Activated CD8-positive, alpha-beta T cell treated with anti-CD3 and anti-CD28 coated beads for 36 hours (primary cell): ENCODE results near the gene NR2E3. TPM values are rescaled to one million over a fixed set of nuclear protein-coding genes. Genes with fewer than 3 reads are reported as not detected.

Source experiments
- ATAC-seq: fragments of 200-7000 bp; cut with Tn5 transposase; one replicate; pipeline ENCODE4 v1.10.0; 2021; ENCODE audit warnings: mild to moderate bottlenecking, moderate library complexity
- CTCF ChIA-PET: fragments of 350-600 bp; sonication (Branson Sonifier 250); formaldehyde crosslinking; loops from one replicate; lab custom pipeline; 2021; ENCODE audit warnings: antibody characterized with exemption; lab: Charles Lee
- POLR2A ChIA-PET: fragments of 350-600 bp; sonication (Branson Sonifier 250); formaldehyde crosslinking; loops from one replicate; lab custom pipeline; 2021; ENCODE audit warnings: antibody characterized with exemption; lab: Charles Lee
- DNase-seq: peaks from one replicate; pipeline ENCODE4 v3.0.0-alpha.2; 2020
- H3K27ac Mint-ChIP-seq: one replicate; pipeline ENCODE4 v1.8.0; 2021; ENCODE audit warnings: mild to moderate bottlenecking, mixed read lengths
- H3K27me3 Mint-ChIP-seq: one replicate; pipeline ENCODE4 v1.8.0; 2021; ENCODE audit warnings: mixed read lengths
- H3K36me3 Mint-ChIP-seq: one replicate; pipeline ENCODE4 v1.8.0; 2021; ENCODE audit warnings: low read depth, mixed read lengths
- H3K4me1 Mint-ChIP-seq: one replicate; pipeline ENCODE4 v1.8.0; 2021; ENCODE audit warnings: low read depth, mixed read lengths
- H3K4me3 Mint-ChIP-seq: one replicate; pipeline ENCODE4 v1.8.0; 2021; ENCODE audit warnings: mild to moderate bottlenecking, moderate library complexity, mixed read lengths
- H3K9me3 Mint-ChIP-seq: one replicate; pipeline ENCODE4 v1.8.0; 2021; ENCODE audit warnings: mixed read lengths
- intact Hi-C: fragments of 100-400 bp; cut with micrococcal nuclease; formaldehyde crosslinking; loops from one replicate; pipeline ENCODE4 v1.10.0; 2022
- total RNA-seq, 2 experiments: library from RNA; stranded (reverse); gene quantifications; one replicate each; pipeline ENCODE4 v1.2.3, GENCODE V29; 2021
- TF ChIP-seq, protein P1 (sequence below): fragments of 200-600 bp; IDR thresholded peaks from one replicate; pipeline ENCODE4 v1.8.0; 2022; ENCODE audit warnings: antibody characterized with exemption, mild to moderate bottlenecking

Gene NR2E3
- total RNA-seq, 2 experiments from 2014 or later, result not detected

DNA sequence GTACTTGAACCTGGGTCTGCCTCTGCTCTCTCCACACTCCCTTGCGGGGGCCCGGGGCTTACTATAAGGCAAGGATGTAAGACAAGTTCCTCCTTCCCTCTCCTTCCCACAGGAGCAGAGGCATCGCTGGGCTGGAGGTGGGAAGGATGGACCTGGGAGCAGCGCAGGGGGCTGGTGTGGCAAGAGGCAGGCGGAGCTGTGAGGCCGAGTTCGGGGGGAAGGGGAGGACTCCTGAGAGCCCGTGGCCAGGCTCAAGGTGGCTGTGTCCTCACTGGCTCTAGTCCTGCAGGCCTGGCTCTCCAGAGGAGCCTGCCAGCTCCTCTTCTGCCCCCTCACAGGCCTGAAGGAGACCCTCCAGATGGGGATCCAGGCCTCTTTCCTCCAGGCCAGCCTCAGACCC is 1.0 kb upstream of the NR2E3 start:
- TF ChIP-seq, protein P1, sequence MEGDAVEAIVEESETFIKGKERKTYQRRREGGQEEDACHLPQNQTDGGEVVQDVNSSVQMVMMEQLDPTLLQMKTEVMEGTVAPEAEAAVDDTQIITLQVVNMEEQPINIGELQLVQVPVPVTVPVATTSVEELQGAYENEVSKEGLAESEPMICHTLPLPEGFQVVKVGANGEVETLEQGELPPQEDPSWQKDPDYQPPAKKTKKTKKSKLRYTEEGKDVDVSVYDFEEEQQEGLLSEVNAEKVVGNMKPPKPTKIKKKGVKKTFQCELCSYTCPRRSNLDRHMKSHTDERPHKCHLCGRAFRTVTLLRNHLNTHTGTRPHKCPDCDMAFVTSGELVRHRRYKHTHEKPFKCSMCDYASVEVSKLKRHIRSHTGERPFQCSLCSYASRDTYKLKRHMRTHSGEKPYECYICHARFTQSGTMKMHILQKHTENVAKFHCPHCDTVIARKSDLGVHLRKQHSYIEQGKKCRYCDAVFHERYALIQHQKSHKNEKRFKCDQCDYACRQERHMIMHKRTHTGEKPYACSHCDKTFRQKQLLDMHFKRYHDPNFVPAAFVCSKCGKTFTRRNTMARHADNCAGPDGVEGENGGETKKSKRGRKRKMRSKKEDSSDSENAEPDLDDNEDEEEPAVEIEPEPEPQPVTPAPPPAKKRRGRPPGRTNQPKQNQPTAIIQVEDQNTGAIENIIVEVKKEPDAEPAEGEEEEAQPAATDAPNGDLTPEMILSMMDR, result no peak
- ATAC-seq, result no peak
- intact Hi-C loops, result no loop called here
- H3K27me3 Mint-ChIP-seq, result no peaks in the 10 kb centered on the region
- H3K27ac Mint-ChIP-seq, result no peak overlapping the region
- no peak overlapping the region for H3K4me3 Mint-ChIP-seq
- DNase-seq, result no peak
- ChIA-PET CTCF (no interaction called here), POLR2A (no interaction called here)
- H3K4me1 Mint-ChIP-seq, result no peaks in the 10 kb centered on the region
- no peaks in the 10 kb centered on the region for H3K9me3 Mint-ChIP-seq
- no peaks in the 10 kb centered on the region for H3K36me3 Mint-ChIP-seq

DNA sequence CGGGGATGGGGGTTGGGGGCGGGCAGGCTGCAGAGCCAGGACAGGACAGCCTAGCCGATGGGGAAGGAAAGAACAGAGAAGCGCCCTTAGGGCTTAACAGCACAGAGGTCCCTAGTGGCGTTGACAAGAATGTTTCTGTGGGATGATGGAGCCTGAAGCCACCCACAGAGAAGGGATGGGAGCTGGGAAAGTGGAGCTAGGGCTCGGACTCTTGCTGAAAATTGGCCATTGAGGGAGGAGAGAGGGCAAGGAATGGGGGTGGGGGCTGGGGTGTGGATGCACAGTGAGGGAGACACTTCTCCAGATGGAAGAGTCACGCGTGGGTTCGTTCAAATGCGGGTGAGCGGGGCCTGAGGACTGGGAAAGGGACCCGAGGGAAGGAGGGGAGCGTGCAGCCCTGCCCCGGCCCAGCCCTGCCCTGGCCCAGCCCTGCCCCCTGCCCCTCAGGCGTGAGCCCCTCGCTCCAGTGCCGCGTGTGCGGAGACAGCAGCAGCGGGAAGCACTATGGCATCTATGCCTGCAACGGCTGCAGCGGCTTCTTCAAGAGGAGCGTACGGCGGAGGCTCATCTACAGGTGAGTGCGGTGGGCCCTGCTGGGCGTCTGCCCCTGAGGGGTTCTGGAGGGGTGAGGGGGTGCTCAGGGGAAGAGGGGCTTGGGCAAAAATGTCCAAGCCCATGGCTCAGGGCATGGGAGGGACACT is 832 bp downstream of the NR2E3 start:
- no peaks in the 10 kb centered on the region for H3K36me3 Mint-ChIP-seq
- TF ChIP-seq, protein P1, result no peak
- POLR2A ChIA-PET, result no interaction called here
- intact Hi-C loops, result no loop called here
- no peaks in the 10 kb centered on the region for H3K9me3 Mint-ChIP-seq
- no peaks in the 10 kb centered on the region for H3K4me1 Mint-ChIP-seq
- H3K27me3 Mint-ChIP-seq, result no peaks in the 10 kb centered on the region
- no peak overlapping the region for H3K27ac Mint-ChIP-seq
- CTCF ChIA-PET, result no interaction called here
- DNase-seq (no peak), ATAC-seq (no peak)
- no peak overlapping the region for H3K4me3 Mint-ChIP-seq

DNA sequence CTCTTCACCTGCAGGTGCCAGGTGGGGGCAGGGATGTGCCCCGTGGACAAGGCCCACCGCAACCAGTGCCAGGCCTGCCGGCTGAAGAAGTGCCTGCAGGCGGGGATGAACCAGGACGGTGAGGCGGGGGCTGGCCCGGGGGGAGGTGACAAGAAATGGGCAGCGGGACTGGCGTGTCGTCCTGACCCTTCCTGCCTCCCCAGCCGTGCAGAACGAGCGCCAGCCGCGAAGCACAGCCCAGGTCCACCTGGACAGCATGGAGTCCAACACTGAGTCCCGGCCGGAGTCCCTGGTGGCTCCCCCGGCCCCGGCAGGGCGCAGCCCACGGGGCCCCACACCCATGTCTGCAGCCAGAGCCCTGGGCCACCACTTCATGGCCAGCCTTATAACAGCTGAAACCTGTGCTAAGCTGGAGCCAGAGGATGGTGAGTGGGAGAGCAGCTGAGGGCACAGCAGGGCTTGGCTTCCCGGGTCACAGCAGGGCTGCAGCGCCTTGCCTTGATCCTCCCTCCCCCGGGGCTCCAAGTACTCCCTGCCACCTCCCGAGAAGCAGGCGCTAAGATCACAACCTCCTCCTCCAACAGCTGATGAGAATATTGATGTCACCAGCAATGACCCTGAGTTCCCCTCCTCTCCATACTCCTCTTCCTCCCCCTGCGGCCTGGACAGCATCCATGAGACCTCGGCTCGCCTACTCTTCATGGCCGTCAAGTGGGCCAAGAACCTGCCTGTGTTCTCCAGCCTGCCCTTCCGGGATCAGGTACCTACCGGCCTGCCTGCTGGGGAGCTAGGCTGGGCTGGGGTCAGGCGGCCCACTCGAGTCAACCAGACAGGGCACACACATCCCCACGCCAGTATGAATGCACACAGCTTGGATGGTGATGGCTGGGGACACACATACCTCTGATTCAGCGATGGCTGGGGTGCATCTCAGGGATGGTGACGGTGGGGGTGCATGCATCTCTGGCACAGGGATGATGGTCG is 1.7 kb downstream of the NR2E3 start:
- DNase-seq (no peak), ATAC-seq (no peak)
- H3K4me3 Mint-ChIP-seq, result no peak overlapping the region
- H3K9me3 Mint-ChIP-seq, result no peaks in the 10 kb centered on the region
- no peaks in the 10 kb centered on the region for H3K27me3 Mint-ChIP-seq
- no peak overlapping the region for H3K27ac Mint-ChIP-seq
- H3K36me3 Mint-ChIP-seq, result no peaks in the 10 kb centered on the region
- ChIA-PET POLR2A (no interaction called here), CTCF (no interaction called here)
- H3K4me1 Mint-ChIP-seq, result no peaks in the 10 kb centered on the region
- intact Hi-C loops, result no loop called here
- TF ChIP-seq, protein P1, result no peak

DNA sequence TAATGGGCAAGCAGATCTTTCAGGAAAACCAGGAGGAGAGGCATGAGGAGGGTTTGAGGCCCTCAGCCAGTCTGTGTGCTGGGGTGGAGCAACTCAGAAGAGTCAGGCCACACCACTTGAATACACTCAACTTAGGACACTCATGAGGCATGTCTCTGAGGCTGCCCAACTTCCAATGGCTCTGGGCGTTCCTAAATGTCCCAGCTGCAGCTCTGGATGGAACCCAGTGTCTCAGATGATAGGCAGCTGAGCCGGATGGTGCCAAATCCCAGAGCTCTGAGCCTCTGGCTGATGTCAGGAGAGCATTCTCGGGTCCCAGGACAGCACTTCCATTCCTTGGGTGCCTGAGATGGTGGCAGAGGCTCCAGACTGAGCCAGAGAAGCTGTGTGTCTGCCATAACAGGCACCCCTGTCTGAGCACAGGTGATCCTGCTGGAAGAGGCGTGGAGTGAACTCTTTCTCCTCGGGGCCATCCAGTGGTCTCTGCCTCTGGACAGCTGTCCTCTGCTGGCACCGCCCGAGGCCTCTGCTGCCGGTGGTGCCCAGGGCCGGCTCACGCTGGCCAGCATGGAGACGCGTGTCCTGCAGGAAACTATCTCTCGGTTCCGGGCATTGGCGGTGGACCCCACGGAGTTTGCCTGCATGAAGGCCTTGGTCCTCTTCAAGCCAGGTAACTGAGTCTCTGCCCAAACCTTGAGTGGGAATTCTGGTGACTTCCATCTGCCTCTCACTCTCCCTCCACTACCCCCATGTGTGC is 2.8 kb downstream of the NR2E3 start:
- Mint-ChIP-seq H3K4me1 (no peaks in the 10 kb centered on the region), H3K36me3 (no peaks in the 10 kb centered on the region), H3K27ac (no peak overlapping the region), H3K9me3 (peaks cover 3% of the 10 kb centered on the region), H3K27me3 (no peaks in the 10 kb centered on the region), H3K4me3 (no peak overlapping the region)
- no peak for ATAC-seq
- TF ChIP-seq, protein P1, result no peak
- no peak for DNase-seq
- ChIA-PET CTCF (no interaction called here), POLR2A (no interaction called here)
- intact Hi-C loops, result no loop called here
